GM12878 (cell line): ENCODE results near the gene XPC. TPM values are rescaled to one million over a fixed set of nuclear protein-coding genes. Genes with fewer than 3 reads are reported as not detected.

Experiments
- ATAC-seq: fragments of 200-7000 bp; cut with Tn5 transposase; 3 replicates; pipeline ENCODE4 v1.9.1; 2020; ENCODE audit warnings: mild to moderate bottlenecking, moderate library complexity
- BruUV-seq: library from RNA; stranded (reverse); fragments of 400-500 nt; replicated peaks from 2 replicates; lab custom pipeline; 2021; lab: Mats Ljungman, UMichigan
- CTCF ChIA-PET: fragments of 300-600 bp; sonication (Branson Sonifier 250); formaldehyde crosslinking; extraction: SDS; loops from one replicate; lab custom pipeline; 2021; ENCODE audit warnings: inconsistent platforms; lab: Yijun Ruan, JAX
- POLR2A ChIA-PET: fragments of 350-600 bp; formaldehyde crosslinking; extraction: SDS; loops from one replicate; lab custom pipeline; 2021; ENCODE audit warnings: inconsistent platforms; lab: Charles Lee
- RAD21 ChIA-PET: fragments of 300-600 bp; sonication (Branson Sonifier 250); formaldehyde crosslinking; loops from one replicate; lab custom pipeline; 2023; ENCODE audit warnings: antibody characterized with exemption; ENCODE audit not compliant: unreplicated experiment; lab: Charles Lee
- SMC1A ChIA-PET: fragments of 300-600 bp; sonication (Branson Sonifier 250); formaldehyde crosslinking; loops from one replicate; lab custom pipeline; 2023; ENCODE audit not compliant: unreplicated experiment, uncharacterized antibody; lab: Charles Lee
- DNase-seq: peaks from one replicate; pipeline ENCODE4 v3.0.0-alpha.2; 2011; ENCODE audit warnings: low read depth, low spot score
- FAIRE-seq: peaks from 3 replicates; lab custom pipeline; 2011; peaks lifted over from hg19 to GRCh38; lab: Jason Lieb, UNC
- H2AFZ ChIP-seq: 2 replicates; pipeline ENCODE4 v1.6.0; 2011; ENCODE audit warnings: low read depth, low read length, control low read depth; ENCODE audit not compliant: control insufficient read depth
- H3K27ac ChIP-seq: 2 replicates; pipeline ENCODE4 v1.5.1; 2011; ENCODE audit warnings: control low read depth; ENCODE audit not compliant: control insufficient read depth, insufficient read depth
- H3K27me3 ChIP-seq, 2 experiments: replicated peaks in 1 of 2; 2 replicates each; pipeline versions ENCODE4 v1.6.0 to v1.6.1; 2011; ENCODE audit warnings: low read length in 1 of 2; ENCODE audit not compliant: control insufficient read depth in 2 of 2, insufficient read depth in 2 of 2
- H3K36me3 ChIP-seq, 2 experiments: 2 replicates each; pipeline ENCODE4 v1.5.1; 2011; ENCODE audit warnings: low read length in 1 of 2; ENCODE audit not compliant: control insufficient read depth in 2 of 2, insufficient read depth in 2 of 2
- H3K4me1 ChIP-seq: 2 replicates; pipeline ENCODE4 v1.6.1; 2011; ENCODE audit warnings: mild to moderate bottlenecking, low read length, moderate library complexity, mixed read lengths; ENCODE audit not compliant: control insufficient read depth, insufficient read depth
- H3K4me2 ChIP-seq: 2 replicates; pipeline ENCODE4 v1.6.0; 2011; ENCODE audit warnings: control low read depth; ENCODE audit not compliant: control insufficient read depth, insufficient read depth
- H3K4me3 ChIP-seq: fragments of 200-600 bp; sonication (generic); 2 replicates; pipeline ENCODE4 v1.5.1; 2016
- H3K79me2 ChIP-seq: 2 replicates; pipeline ENCODE4 v1.6.0; 2011; ENCODE audit warnings: low read length; ENCODE audit not compliant: control insufficient read depth, insufficient read depth
- H3K9ac ChIP-seq: 2 replicates; pipeline ENCODE4 v1.8.0; 2011; ENCODE audit warnings: low read length, control low read depth, mixed read lengths; ENCODE audit not compliant: control insufficient read depth, insufficient read depth
- H3K9me3 ChIP-seq: replicated peaks from 3 replicates; pipeline ENCODE4 v1.5.1; 2011; ENCODE audit warnings: mild to moderate bottlenecking, low read length; ENCODE audit not compliant: control insufficient read depth, insufficient read depth
- H4K20me1 ChIP-seq: 2 replicates; pipeline ENCODE4 v1.6.0; 2011; ENCODE audit not compliant: control insufficient read depth, insufficient read depth
- BHLHE40 ChIP-seq, 2 experiments: fragments of 450-650 bp in 1 of 2; IDR thresholded peaks; 2 replicates each; pipeline ENCODE4 v1.6.1; 2011 to 2017; ENCODE audit warnings: low read depth in 2 of 2, borderline replicate concordance in 1 of 2, improper control_type of control experiment in 1 of 2, low read length in 1 of 2, mild to moderate bottlenecking in 1 of 2
- CBFB ChIP-seq: IDR thresholded peaks from 2 replicates; pipeline ENCODE4 v1.6.1; 2016; ENCODE audit warnings: antibody characterized with exemption, low read depth
- GABPA ChIP-seq: IDR thresholded peaks from 2 replicates; pipeline ENCODE4 v1.6.1; 2014; ENCODE audit warnings: antibody characterized with exemption, low read depth, mild to moderate bottlenecking, inconsistent platforms
- HDAC6 ChIP-seq: fragments of 200-600 bp; sonication (generic); IDR thresholded peaks from one replicate; pipeline ENCODE4 v1.8.0; 2017; ENCODE audit warnings: antibody characterized with exemption; ENCODE audit not compliant: unreplicated experiment
- MEF2A ChIP-seq: IDR thresholded peaks from 2 replicates; pipeline ENCODE4 v1.6.1; 2011; ENCODE audit warnings: low read depth, mild to moderate bottlenecking, low read length, moderate library complexity; ENCODE audit not compliant: insufficient read depth
- MXI1 ChIP-seq: fragments of 150-350 bp; IDR thresholded peaks from 2 replicates; pipeline ENCODE4 v1.6.1; 2011; ENCODE audit warnings: low read depth, mild to moderate bottlenecking, inconsistent platforms, low read length, improper control_type of control experiment
- PAX8 ChIP-seq: fragments of 450-650 bp; IDR thresholded peaks from 2 replicates; pipeline ENCODE4 v1.6.1; 2017; ENCODE audit warnings: mild to moderate bottlenecking, moderate library complexity
- PML ChIP-seq: IDR thresholded peaks from 2 replicates; pipeline ENCODE4 v1.6.1; 2012; ENCODE audit warnings: low read length, inconsistent platforms
- POLR2A ChIP-seq: IDR thresholded peaks from 2 replicates; pipeline ENCODE4 v1.6.1; 2011; ENCODE audit warnings: low read depth, mild to moderate bottlenecking, low read length
- RELA ChIP-seq: fragments of 450-650 bp; IDR thresholded peaks from 2 replicates; pipeline ENCODE4 v1.8.0; 2014; ENCODE audit warnings: borderline replicate concordance; ENCODE audit not compliant: partially characterized antibody
- RUNX3 ChIP-seq: IDR thresholded peaks from 2 replicates; pipeline ENCODE4 v1.6.1; 2012; ENCODE audit warnings: low read length, inconsistent platforms
- SIN3A ChIP-seq: IDR thresholded peaks from 2 replicates; pipeline ENCODE4 v1.6.1; 2012; ENCODE audit warnings: low read depth, low read length, improper control_type of control experiment
- SMC3 ChIP-seq: IDR thresholded peaks from 2 replicates; pipeline ENCODE4 v1.6.1; 2011; ENCODE audit warnings: low read length, improper control_type of control experiment, borderline replicate concordance
- TBL1XR1 ChIP-seq: IDR thresholded peaks from 2 replicates; pipeline ENCODE4 v1.6.1; 2012; ENCODE audit warnings: low read depth, low read length, improper control_type of control experiment
- ZZZ3 ChIP-seq: IDR thresholded peaks from 2 replicates; pipeline ENCODE4 v1.6.1; 2011; ENCODE audit warnings: low read depth; ENCODE audit not compliant: control insufficient read depth, insufficient read length
- WGBS: methylation state at CpG from one replicate; pipeline ENCODE4 v1.1.6; 2016; ENCODE audit warnings: low lambda C conversion rate; ENCODE audit not compliant: insufficient replicate concordance, insufficient coverage; ENCODE audit errors: missing lambda C conversion rate; 5-methylcytosine and 5-hydroxymethylcytosine counted together
- in situ Hi-C: fragments of 300-500 bp; cut with MboI; formaldehyde crosslinking; loops from 9 replicates; pipeline ENCODE4 v1.14.3; 2018; ENCODE audit warnings: mixed read lengths
- intact Hi-C: fragments of 100-400 bp; cut with micrococcal nuclease; formaldehyde crosslinking; loops from one replicate; pipeline ENCODE4 v1.14.2; 2022; ENCODE audit not compliant: unreplicated experiment
- polyA plus RNA-seq, 11 experiments: library from polyadenylated mRNA; depleted of rRNA in 4 of 11; unstranded in 6 of 11; stranded (reverse) in 5 of 11; fragments of >200 nt; fragmentation: Nextera tagmentation in 4 of 11; fragmentation: Illumina TruSeq in 1 of 11; extraction: Ambion mirVana in 4 of 11; extraction: Trizol in 1 of 11; gene quantifications; 1 replicate in 1 of 11; 2 replicates in 10 of 11; pipeline versions ENCODE4 v1.2.1 to v1.2.3, GENCODE V29; 2011 to 2016; ENCODE audit warnings: inconsistent platforms in 2 of 11, missing spikeins in 2 of 11, low read depth in 1 of 11
- total RNA-seq, 4 experiments: library from RNA; depleted of rRNA in 3 of 4; stranded (reverse); fragments of >200 nt in 3 of 4; fragmentation: Illumina TruSeq in 1 of 4; extraction: Trizol in 1 of 4; gene quantifications; 2 replicates each; pipeline versions ENCODE4 v1.2.1 to v1.2.3, GENCODE V29; 2013 to 2021
- TF ChIP-seq, protein P1 (sequence below): fragments of 450-650 bp; IDR thresholded peaks from 2 replicates; pipeline ENCODE4 v1.6.1; 2016; ENCODE audit warnings: mild to moderate bottlenecking, moderate library complexity, borderline replicate concordance

Gene XPC
- total and polyA plus RNA-seq, 10 of the 15 experiments (the other 5 are each of a cell fraction or from before 2014, with no cell fraction given) = 4.0 to 48.3 (median 29.8) TPM

DNA sequence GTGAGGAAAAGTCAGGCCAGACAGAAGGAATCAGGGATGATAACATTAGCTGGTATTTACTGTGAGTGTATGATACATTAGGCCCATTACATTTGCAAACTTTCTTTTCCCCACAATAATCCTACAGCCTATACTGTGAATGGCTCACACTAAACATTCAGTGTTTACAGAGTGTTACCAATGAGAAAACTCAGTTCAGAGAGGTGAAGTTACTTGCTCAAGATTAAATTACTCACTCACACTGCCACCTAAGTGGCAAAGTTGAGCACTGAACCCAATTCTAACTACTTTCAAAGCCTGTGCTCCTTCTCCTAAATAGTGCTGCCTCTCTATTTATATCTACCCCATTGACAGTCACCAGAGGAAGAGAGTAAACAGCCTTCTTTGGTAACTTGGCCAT is 8.5 kb downstream of the XPC start (continued):
- no peak for TF ChIP-seq RELA
- TF ChIP-seq, all 136 proteins: peak for 0

DNA sequence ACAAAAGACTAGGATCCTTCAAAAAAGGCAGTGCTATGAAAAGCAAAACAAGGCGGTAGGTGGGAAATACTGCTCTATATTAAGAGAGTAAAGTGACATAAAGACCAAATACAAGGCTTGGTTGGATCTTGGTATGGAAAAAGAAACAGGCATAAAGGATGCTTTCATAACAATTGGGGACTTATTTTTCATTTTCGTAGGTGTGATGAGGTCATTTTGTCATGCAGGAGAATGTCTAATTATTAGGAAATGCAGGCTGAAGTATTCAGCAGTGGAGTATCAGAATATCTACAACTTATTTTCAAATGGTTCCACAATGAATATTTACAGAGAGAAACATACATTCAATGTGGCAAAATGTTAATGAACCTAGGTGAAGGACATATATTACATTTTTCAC is 9.0 kb downstream of the XPC start:
- Histone ChIP-seq H3K27ac (no peak overlapping the region), H3K79me2 (peaks cover 10% of the 10 kb centered on the region), H3K27me3 (no peaks in the 10 kb centered on the region), H3K36me3 (peaks cover 13 to 45% of the 10 kb centered on the region in 2 experiments), H3K4me2 (no peak overlapping the region), H3K4me1 (no peaks in the 10 kb centered on the region), H2AFZ (no peak overlapping the region), H4K20me1 (no peaks in the 10 kb centered on the region), H3K4me3 (no peak overlapping the region), H3K9ac (no peak overlapping the region), H3K9me3 (no peaks in the 10 kb centered on the region; the same call in 2 of the 3 replicates)
- FAIRE-seq = no peak
- 98% methylated on average over 2 of the region's 2 CpGs for WGBS
- SMC1A ChIA-PET = interaction anchor here (1.4 kb wide), 1 partner anchor 13 kb away, joined by 3 read pairs; no protein-coding TSS in a partner anchor
- ATAC-seq = no peak
- RAD21 ChIA-PET = no interaction called here
- CTCF ChIA-PET = interaction anchor here (1.0 to 2.0 kb wide), 3 partner anchors 9 to 34 kb away, joined by 3 to 8 read pairs (median 4); partner anchors contain the start of genes LSM3 and XPC
- no peak for DNase-seq
- BruUV-seq = no TSS peak
- intact Hi-C loops = no loop called here
- in situ Hi-C loops = no loop called here
- POLR2A ChIA-PET = no interaction called here
- TF ChIP-seq CBFB = no peak
- TF ChIP-seq SIN3A = no peak
- TF ChIP-seq POLR2A = no peak
- no peak for TF ChIP-seq GABPA
- TF ChIP-seq ZZZ3 = no peak
- no peak for TF ChIP-seq HDAC6
- TF ChIP-seq PML = no peak
- TF ChIP-seq MEF2A = no peak
- no peak for TF ChIP-seq PAX8
- TF ChIP-seq BHLHE40 (IDR thresholded peaks at IDR 0.05; ENCODE audit: borderline replicate concordance in 1 of 2, low read depth in 2 of 2, low read length in 1 of 2) = no peak
- no peak for TF ChIP-seq MXI1
- TF ChIP-seq, protein P1, sequence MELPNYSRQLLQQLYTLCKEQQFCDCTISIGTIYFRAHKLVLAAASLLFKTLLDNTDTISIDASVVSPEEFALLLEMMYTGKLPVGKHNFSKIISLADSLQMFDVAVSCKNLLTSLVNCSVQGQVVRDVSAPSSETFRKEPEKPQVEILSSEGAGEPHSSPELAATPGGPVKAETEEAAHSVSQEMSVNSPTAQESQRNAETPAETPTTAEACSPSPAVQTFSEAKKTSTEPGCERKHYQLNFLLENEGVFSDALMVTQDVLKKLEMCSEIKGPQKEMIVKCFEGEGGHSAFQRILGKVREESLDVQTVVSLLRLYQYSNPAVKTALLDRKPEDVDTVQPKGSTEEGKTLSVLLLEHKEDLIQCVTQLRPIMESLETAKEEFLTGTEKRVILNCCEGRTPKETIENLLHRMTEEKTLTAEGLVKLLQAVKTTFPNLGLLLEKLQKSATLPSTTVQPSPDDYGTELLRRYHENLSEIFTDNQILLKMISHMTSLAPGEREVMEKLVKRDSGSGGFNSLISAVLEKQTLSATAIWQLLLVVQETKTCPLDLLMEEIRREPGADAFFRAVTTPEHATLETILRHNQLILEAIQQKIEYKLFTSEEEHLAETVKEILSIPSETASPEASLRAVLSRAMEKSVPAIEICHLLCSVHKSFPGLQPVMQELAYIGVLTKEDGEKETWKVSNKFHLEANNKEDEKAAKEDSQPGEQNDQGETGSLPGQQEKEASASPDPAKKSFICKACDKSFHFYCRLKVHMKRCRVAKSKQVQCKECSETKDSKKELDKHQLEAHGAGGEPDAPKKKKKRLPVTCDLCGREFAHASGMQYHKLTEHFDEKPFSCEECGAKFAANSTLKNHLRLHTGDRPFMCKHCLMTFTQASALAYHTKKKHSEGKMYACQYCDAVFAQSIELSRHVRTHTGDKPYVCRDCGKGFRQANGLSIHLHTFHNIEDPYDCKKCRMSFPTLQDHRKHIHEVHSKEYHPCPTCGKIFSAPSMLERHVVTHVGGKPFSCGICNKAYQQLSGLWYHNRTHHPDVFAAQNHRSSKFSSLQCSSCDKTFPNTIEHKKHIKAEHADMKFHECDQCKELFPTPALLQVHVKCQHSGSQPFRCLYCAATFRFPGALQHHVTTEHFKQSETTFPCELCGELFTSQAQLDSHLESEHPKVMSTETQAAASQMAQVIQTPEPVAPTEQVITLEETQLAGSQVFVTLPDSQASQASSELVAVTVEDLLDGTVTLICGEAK = no peak
- TF ChIP-seq TBL1XR1 = no peak
- no peak for TF ChIP-seq SMC3
- no peak for TF ChIP-seq RUNX3
